NT2/D1 (cell line): ENCODE measurements around the gene SLMAP.
A peak's percentile ranks its signal among the peaks of the same experiment; 100 is the strongest.

Experiments
- DNase-seq: peaks from one replicate; pipeline ENCODE4 v3.0.0-alpha.2; 2011; ENCODE audit warnings: low read depth, low spot score
- H3K27me3 ChIP-seq: 2 replicates; pipeline ENCODE4 v1.6.0; 2011; ENCODE audit warnings: mild to moderate bottlenecking; ENCODE audit not compliant: insufficient read length, insufficient read depth
- H3K36me3 ChIP-seq: 2 replicates; pipeline ENCODE4 v1.6.1; 2011; ENCODE audit warnings: mild to moderate bottlenecking, low read length, mixed read lengths; ENCODE audit not compliant: insufficient read depth, insufficient read length
- H3K4me1 ChIP-seq: 2 replicates; pipeline ENCODE4 v1.5.1; 2011; ENCODE audit not compliant: insufficient read depth, insufficient read length
- H3K4me3 ChIP-seq: 2 replicates; pipeline ENCODE4 v1.5.1; 2011; ENCODE audit warnings: low read depth; ENCODE audit not compliant: insufficient read length
- H3K9ac ChIP-seq: 2 replicates; pipeline ENCODE4 v1.6.0; 2011; ENCODE audit warnings: low read depth; ENCODE audit not compliant: insufficient read length
- H3K9me3 ChIP-seq: 2 replicates; pipeline ENCODE4 v1.5.1; 2011; ENCODE audit warnings: mild to moderate bottlenecking, low read length; ENCODE audit not compliant: insufficient read depth
- SUZ12 ChIP-seq: IDR thresholded peaks from 2 replicates; pipeline ENCODE4 v1.6.1; 2011; ENCODE audit not compliant: insufficient read length, insufficient read depth; ENCODE audit errors: extremely low read depth
- YY1 ChIP-seq: IDR thresholded peaks from 2 replicates; pipeline ENCODE4 v1.6.1; 2011; ENCODE audit not compliant: insufficient read length, insufficient read depth
- ZNF274 ChIP-seq: IDR thresholded peaks from 2 replicates; pipeline ENCODE4 v1.6.1; 2011; ENCODE audit warnings: mild to moderate bottlenecking, low read depth, low read length

The SLMAP gene

DNA sequence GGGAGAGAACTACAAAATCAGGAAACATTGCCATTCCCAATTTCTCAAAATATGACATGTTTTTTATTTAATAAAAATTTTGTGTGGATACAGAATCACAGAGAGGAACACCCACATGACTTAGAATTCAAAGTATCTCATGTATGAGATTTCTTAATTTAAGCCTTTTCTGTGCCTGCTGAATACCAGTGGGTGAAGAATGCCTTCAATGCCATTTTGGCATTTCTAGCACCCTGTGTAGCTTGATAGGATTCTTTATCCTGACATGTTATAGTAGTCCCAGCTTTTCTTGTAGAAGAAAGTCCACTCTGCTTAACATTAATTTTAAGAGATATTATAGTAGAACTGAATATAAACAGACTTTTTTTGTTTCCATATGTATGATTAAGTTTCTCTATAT, 3.1 kb upstream of the SLMAP start:
- Histone ChIP-seq H3K36me3 (peaks cover 9% of the 10 kb centered on the region), H3K9me3 (no peaks in the 10 kb centered on the region), H3K27me3 (no peaks in the 10 kb centered on the region), H3K4me3 (no peak overlapping the region), H3K4me1 (peaks cover 1% of the 10 kb centered on the region), H3K9ac (no peak overlapping the region)
- TF ChIP-seq YY1 (no peak), SUZ12 (no peak), ZNF274 (no peak)
- DNase-seq, result no peak

DNA sequence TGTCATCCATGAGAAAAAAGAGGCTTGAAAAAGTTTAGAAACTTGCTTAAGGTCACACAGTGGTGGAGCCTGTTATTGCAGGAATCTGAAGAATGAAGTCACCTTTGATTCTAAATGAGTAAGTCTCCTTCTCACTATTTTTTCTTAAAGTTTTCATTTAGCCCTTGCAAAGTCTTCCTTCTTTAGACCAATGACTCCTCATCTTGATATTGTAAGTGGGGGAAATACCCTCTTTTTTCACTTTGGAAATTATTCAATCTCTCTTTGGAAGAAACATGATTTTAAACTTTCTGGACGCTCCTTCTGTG, 787 bp upstream of the SLMAP start:
- Histone ChIP-seq H3K9ac (peak overlapping the region; percentile 94), H3K9me3 (no peaks in the 10 kb centered on the region), H3K27me3 (no peaks in the 10 kb centered on the region), H3K36me3 (peaks cover 27% of the 10 kb centered on the region), H3K4me3 (peak overlapping the region; percentile 89), H3K4me1 (peaks cover 2% of the 10 kb centered on the region)
- TF ChIP-seq YY1 (no peak), SUZ12 (no peak), ZNF274 (no peak)
- DNase-seq, result peak; percentile 35

DNA sequence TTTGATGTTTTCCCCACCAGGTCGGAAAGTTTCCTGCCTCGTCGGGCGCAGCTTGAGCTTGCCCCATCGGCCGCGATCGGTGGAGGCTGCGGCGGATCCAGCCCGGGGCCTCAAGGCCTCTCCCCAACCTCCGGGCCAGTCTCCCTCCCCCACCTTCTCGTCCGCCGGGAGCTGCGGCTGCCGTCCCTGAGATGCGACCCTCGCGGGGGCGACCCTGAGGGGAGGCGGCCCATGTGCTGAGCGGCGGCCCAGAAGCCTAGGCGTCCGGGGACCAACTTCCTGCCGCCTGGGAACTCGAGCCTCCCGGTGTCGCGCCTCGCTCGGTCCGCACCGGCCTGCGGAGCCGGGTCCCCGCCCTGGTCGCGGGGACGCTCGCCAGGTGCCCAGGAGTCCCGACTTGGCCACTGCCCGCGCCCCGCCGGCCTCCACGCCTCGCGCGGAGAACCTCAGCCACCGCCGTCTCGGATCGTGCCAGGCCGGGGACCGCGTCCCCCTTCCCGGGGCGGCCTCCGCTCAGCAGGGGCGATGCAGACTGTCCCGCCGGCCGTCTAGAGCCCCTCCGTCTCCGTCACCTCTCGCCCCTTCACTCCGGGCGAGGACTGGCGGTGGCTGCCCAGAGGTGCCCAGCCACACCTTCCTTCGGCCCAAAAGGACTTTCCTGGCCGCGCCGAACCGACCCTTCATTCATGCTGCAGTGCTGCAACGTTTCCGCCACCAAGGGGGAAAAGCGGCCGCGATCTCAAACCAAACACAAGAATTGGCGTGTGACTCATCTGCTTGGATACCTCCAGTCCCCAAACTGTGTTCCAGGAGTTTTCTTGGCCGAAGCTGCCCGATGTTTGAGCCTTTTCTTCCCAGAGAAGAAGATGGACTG, 656 bp downstream of the SLMAP start:
- peak; percentile 18 for DNase-seq
- H3K4me1 ChIP-seq, result peaks cover 2% of the 10 kb centered on the region
- no peaks in the 10 kb centered on the region for H3K9me3 ChIP-seq
- TF ChIP-seq SUZ12 (no peak), ZNF274 (no peak), YY1 (no peak)
- H3K4me3 ChIP-seq, result peak overlapping the region; percentile 89
- H3K36me3 ChIP-seq, result peaks cover 35% of the 10 kb centered on the region
- no peaks in the 10 kb centered on the region for H3K27me3 ChIP-seq
- H3K9ac ChIP-seq, result peak overlapping the region; percentile 94

DNA sequence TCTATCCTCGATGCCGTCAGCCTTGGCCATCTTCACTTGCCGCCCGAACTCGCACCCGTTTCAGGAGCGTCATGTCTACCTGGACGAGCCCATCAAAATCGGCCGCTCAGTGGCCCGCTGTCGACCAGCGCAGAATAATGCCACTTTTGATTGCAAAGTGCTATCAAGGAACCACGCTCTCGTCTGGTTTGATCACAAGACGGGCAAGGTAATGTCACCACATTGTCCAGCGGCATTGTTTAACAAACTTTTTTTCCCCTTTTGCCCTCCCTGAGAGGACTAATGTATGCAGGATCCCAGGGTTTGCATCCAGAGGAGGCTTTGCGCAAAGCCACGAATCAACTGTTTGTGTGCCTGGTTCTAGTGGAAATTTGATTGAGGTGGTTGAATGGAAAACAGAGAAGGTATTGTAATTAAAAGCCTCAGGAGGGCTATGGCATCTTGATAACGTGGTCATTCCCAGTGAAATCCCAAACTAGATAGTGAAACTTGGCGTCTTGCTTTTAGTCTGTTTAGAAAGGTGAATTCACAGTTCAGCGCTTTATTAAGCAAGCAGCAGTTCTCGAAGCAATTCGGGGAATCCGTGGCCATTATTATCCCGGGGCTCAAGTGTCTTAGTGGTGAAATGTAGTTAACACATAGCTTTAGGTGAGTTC, 1.7 kb downstream of the SLMAP start:
- no peaks in the 10 kb centered on the region for H3K27me3 ChIP-seq
- TF ChIP-seq SUZ12, result no peak
- TF ChIP-seq YY1, result no peak
- no peak for TF ChIP-seq ZNF274
- H3K36me3 ChIP-seq, result peaks cover 35% of the 10 kb centered on the region
- no peaks in the 10 kb centered on the region for H3K9me3 ChIP-seq
- peaks cover 2% of the 10 kb centered on the region for H3K4me1 ChIP-seq
- H3K9ac ChIP-seq, result peak overlapping the region; percentile 94
- no peak for DNase-seq
- H3K4me3 ChIP-seq, result peak overlapping the region; percentile 89

DNA sequence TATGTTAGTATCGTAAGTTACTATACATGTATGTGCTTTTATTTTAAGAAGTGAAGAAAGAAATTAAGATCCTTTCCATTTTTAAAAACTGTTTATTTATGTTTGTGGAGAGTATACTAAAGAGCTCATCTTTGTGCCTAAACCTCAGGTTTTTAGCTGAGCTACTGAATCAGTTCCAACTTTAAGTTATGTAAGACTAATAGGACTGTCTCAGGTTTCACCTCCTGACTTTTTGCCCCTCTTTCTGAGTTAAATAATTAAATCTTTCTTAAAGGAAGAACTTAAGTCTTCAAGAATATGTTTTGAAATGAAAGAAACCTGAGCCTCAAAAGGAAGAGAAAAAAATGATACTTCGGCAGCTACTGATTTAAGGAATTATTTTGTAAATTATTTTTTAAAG, 2.6 kb downstream of the SLMAP start:
- peak overlapping the region; percentile 89 for H3K4me3 ChIP-seq
- no peaks in the 10 kb centered on the region for H3K27me3 ChIP-seq
- H3K4me1 ChIP-seq, result peaks cover 2% of the 10 kb centered on the region
- no peak for DNase-seq
- TF ChIP-seq YY1 (no peak), SUZ12 (no peak), ZNF274 (no peak)
- H3K9ac ChIP-seq, result peak overlapping the region; percentile 94
- no peaks in the 10 kb centered on the region for H3K9me3 ChIP-seq
- peaks cover 44% of the 10 kb centered on the region for H3K36me3 ChIP-seq

DNA sequence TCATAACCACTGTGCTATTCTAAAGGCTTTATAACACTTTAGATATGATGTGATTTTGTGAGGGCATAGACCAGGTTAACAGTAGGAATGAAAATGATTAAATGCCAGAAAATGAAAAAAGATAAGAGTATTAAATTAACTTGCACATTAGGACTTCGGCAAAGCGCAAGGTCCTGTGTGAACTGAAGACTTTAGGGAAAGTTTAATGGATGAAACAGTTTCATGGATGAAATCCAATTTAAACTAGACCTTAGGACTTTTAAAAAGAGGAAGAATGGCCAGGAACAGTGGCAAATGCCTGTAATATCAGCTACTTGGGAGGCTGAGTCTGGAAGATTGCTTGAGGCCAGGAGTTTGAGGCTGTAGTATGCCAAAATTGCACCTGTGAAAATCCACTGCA, 8.7 kb downstream of the SLMAP start:
- Histone ChIP-seq H3K27me3 (no peaks in the 10 kb centered on the region), H3K9me3 (no peaks in the 10 kb centered on the region), H3K36me3 (peaks cover 39% of the 10 kb centered on the region), H3K4me1 (no peaks in the 10 kb centered on the region), H3K9ac (no peak overlapping the region), H3K4me3 (no peak overlapping the region)
- TF ChIP-seq SUZ12 (no peak), ZNF274 (no peak), YY1 (no peak)
- DNase-seq, result no peak

DNA sequence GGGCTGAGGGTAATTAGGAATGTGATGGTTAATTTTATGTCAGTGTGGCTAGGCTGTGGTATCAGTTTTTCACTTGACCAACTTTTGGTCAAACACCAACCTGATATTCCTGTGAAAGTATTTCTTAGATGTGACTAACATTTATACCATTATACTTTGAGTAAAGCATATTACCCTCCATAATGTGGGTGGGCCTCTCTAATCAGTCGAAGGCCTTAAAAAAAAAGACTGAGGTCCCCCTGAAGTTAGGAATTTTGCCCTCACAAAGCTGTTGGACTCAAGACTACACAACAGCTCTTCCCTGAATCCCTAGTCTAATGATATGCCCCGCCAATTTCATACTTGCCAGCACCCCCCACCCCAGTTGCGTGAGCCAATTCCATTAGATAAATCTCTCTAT, 12.5 kb downstream of the SLMAP start:
- Histone ChIP-seq H3K27me3 (no peaks in the 10 kb centered on the region), H3K9me3 (no peaks in the 10 kb centered on the region), H3K4me3 (no peak overlapping the region), H3K4me1 (no peaks in the 10 kb centered on the region), H3K36me3 (peaks cover 24% of the 10 kb centered on the region), H3K9ac (no peak overlapping the region)
- no peak for DNase-seq
- TF ChIP-seq YY1 (no peak), ZNF274 (no peak), SUZ12 (no peak)
